ENCODE results near the gene SH3GL3. TPM values are rescaled to one million over a fixed set of nuclear protein-coding genes. Genes with fewer than 3 reads are reported as not detected.

The SH3GL3 gene
- total and polyA plus RNA-seq, 12 donors: 0.24 to 1.7 (median 1.2) TPM; not detected in 6

DNA sequence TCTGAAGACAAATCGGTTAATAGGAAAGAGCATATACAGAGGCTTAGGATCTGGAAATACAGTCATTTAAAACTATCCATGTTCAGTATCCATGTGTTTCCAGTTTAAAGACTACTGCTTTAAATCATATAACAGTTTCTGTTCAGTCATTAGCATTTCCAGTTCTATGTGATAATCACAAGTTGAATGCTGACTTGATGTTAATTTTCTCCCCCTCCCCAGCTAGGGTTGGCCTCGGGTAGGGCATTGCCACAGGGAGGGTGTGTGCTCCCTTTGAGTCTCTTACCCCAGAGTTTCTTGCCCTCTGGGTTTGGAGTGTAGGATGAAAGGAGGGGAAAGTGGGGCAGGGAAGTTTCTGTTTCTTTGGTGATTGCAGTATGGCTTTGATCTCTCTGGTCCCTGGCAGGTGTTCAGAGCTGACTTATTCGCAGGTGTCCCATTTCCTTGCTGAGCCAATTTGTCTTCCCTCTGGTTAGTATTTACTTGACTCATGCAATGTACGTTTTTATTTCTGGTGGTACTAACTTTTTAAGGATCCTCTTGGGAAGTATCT, 86.3 kb downstream of the SH3GL3 start:
- intact Hi-C loops (cut with DNase I): no loop called here
- H3K36me3 ChIP-seq (replicated peaks in 1 of 2): no peaks in the 10 kb centered on the region
- TF ChIP-seq, protein P1, sequence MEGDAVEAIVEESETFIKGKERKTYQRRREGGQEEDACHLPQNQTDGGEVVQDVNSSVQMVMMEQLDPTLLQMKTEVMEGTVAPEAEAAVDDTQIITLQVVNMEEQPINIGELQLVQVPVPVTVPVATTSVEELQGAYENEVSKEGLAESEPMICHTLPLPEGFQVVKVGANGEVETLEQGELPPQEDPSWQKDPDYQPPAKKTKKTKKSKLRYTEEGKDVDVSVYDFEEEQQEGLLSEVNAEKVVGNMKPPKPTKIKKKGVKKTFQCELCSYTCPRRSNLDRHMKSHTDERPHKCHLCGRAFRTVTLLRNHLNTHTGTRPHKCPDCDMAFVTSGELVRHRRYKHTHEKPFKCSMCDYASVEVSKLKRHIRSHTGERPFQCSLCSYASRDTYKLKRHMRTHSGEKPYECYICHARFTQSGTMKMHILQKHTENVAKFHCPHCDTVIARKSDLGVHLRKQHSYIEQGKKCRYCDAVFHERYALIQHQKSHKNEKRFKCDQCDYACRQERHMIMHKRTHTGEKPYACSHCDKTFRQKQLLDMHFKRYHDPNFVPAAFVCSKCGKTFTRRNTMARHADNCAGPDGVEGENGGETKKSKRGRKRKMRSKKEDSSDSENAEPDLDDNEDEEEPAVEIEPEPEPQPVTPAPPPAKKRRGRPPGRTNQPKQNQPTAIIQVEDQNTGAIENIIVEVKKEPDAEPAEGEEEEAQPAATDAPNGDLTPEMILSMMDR (IDR thresholded peaks at IDR 0.05): no peak
- TF ChIP-seq POLR2A (IDR thresholded peaks at IDR 0.05): no peak
- H3K4me3 ChIP-seq: no peak overlapping the region
- 60 to 68% (median 66%) methylated on average over 4 of the region's 4 CpGs for WGBS, 4 donors
- DNase-seq: no peak
- no peaks in the 10 kb centered on the region for H3K4me1 ChIP-seq (replicated peaks in 1 of 2)
- H3K27ac ChIP-seq: no peak overlapping the region
- H3K9me3 ChIP-seq (replicated peaks in 1 of 3): no peaks in the 10 kb centered on the region
- no peaks in the 10 kb centered on the region for H3K27me3 ChIP-seq

DNA sequence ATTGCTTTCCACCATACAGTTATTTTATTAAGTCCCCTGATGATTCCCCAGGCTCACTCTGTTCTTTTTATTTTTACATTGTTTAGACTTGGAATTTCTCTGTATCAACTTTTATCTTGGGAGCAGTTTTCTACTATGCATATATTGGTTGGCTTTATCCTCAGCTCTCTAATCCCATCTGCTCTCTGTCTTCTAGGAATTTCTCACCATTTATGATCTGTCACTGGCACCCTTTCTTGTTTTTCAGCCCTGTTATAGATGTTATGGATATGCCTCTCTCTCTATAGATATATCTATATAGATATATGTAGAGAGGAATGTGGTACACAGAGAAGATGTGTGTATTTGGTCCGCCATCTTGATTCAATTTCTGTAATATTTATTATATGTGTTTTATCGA, 90.5 kb downstream of the SH3GL3 start:
- intact Hi-C loops (cut with DNase I): no loop called here

DNA sequence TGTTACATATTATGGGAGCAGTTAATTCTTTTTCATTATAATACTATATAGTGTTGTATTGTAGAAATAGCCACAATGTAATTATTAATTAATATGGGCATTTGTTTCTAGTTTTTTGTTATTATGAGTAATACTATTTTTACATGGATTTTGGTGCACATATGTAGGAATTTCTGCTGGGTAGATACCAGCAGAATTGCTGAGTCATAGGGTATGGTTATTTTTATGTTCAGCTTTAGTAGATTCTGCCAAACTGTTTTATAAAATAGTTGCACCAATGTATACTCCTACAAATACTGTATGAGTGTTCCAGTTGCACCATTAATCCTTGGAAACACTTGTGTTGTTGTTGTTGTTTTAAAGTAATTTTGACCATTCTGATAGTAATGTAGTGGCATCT, 91.5 kb downstream of the SH3GL3 start:
- intact Hi-C loops (cut with DNase I): no loop called here
- no peak for TF ChIP-seq POLR2A (IDR thresholded peaks at IDR 0.05)
- TF ChIP-seq, protein P1 (IDR thresholded peaks at IDR 0.05): no peak
- no peak overlapping the region for H3K4me3 ChIP-seq
- no peak overlapping the region for H3K27ac ChIP-seq
- no peaks in the 10 kb centered on the region for H3K27me3 ChIP-seq
- H3K36me3 ChIP-seq (replicated peaks in 1 of 2): no peaks in the 10 kb centered on the region
- no peak for DNase-seq
- H3K4me1 ChIP-seq (replicated peaks in 1 of 2): no peaks in the 10 kb centered on the region
- H3K9me3 ChIP-seq (replicated peaks in 1 of 3): no peaks in the 10 kb centered on the region

More for the DNA sequence above, 90.5 kb downstream of the SH3GL3 start:
- no peaks in the 10 kb centered on the region for H3K36me3 ChIP-seq (replicated peaks in 1 of 2)
- H3K27me3 ChIP-seq: no peaks in the 10 kb centered on the region
- DNase-seq: no peak
- H3K4me1 ChIP-seq (replicated peaks in 1 of 2): no peaks in the 10 kb centered on the region
- H3K9me3 ChIP-seq (replicated peaks in 1 of 3): no peaks in the 10 kb centered on the region
- no peak overlapping the region for H3K4me3 ChIP-seq
- WGBS, 4 donors: 77 to 92% (median 89%) methylated on average over 2 of the region's 2 CpGs
- no peak overlapping the region for H3K27ac ChIP-seq
- TF ChIP-seq, protein P1 (IDR thresholded peaks at IDR 0.05): no peak
- TF ChIP-seq POLR2A (IDR thresholded peaks at IDR 0.05): no peak

DNA sequence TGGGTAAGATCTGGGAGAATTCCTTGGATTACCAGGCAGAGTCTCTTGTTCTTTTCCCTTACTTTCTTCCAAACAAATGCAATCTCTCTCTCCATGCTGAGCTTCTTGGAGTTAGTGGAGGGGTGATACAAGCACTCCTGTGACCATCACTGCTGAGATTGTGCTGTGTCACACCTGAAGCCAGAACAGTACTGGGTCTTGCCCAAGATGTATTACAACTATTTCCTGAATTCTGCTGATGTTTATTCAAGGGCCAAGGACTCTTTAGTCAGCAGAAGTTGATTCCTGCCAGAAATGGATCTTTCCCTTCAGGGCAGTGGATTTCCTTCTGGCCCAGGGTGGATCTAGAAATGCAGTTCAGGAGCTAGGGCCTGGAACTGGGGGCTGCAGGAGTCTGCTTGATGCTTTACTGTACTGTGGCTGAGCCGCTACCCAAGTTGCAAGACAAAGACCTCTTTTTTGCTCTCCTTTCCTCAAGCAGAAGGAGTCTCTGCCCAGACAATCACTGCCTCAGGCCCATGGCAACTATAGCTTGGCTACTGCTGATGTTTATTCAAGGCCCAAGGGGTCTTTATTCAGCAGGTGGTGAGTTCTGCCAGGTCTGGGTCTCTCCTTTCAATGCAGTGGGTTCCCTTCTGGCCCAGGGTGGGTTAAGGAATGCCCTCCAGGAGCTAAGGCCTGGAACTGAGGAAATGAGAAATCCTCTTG, 98.8 kb downstream of the SH3GL3 start:
- intact Hi-C loops (cut with DNase I): loop anchor here in 1 of 2 donors (10.0 kb wide), 1 partner anchor 61 kb away; no protein-coding TSS in a partner anchor
- Histone ChIP-seq H3K27me3 (no peaks in the 10 kb centered on the region), H3K4me1 (replicated peaks in 1 of 2) (no peaks in the 10 kb centered on the region), H3K4me3 (no peak overlapping the region), H3K36me3 (replicated peaks in 1 of 2) (no peaks in the 10 kb centered on the region), H3K27ac (no peak overlapping the region), H3K9me3 (replicated peaks in 1 of 3) (no peaks in the 10 kb centered on the region)
- no peak for TF ChIP-seq POLR2A (IDR thresholded peaks at IDR 0.05)
- TF ChIP-seq, protein P1 (IDR thresholded peaks at IDR 0.05): no peak
- no peak for DNase-seq
- 85 to 100% (median 88%) methylated on average over 1 of the region's 1 CpG for WGBS, 4 donors

Measured in adrenal gland (tissue), 12 donors.